Panc1 (cell line): ENCODE measurements around the gene DNAJB13. TPM values are rescaled to one million over a fixed set of nuclear protein-coding genes. Genes with fewer than 3 reads are reported as not detected.
"Not testable (repeated sequence)": the region's sequence is repeated elsewhere in the genome, so short reads cannot be mapped to it uniquely, and the experiment has no call there.

Experiments
- ATAC-seq: fragments of 200-7000 bp; cut with Tn5 transposase; 2 replicates; pipeline ENCODE4 v1.9.1; 2020; ENCODE audit warnings: mild to moderate bottlenecking, moderate library complexity
- BruUV-seq: library from RNA; stranded (reverse); fragments of 400-500 nt; replicated peaks from 2 replicates; lab custom pipeline; 2021; lab: Mats Ljungman, UMichigan
- CTCF ChIA-PET: fragments of 300-600 bp; sonication (Branson Sonifier 250); formaldehyde crosslinking; loops from one replicate; lab custom pipeline; 2022; ENCODE audit warnings: antibody characterized with exemption; lab: Charles Lee
- POLR2A ChIA-PET: fragments of 300-600 bp; sonication (Branson Sonifier 250); formaldehyde crosslinking; loops from one replicate; lab custom pipeline; 2022; ENCODE audit warnings: antibody characterized with exemption; lab: Charles Lee
- DNase-seq: peaks from one replicate; pipeline ENCODE4 v3.0.0-alpha.2; 2010; ENCODE audit warnings: low read depth, low spot score
- H3K27ac ChIP-seq: 2 replicates; pipeline ENCODE4 v1.5.1; 2011; ENCODE audit warnings: mild to moderate bottlenecking, low read length, inconsistent platforms
- H3K27me3 ChIP-seq: fragments of 200-500 bp; sonication (Bioruptor generic); 2 replicates; pipeline ENCODE4 v1.6.0; 2014; ENCODE audit warnings: low read length, inconsistent platforms; ENCODE audit not compliant: control insufficient read depth, insufficient read depth
- H3K36me3 ChIP-seq: fragments of 200-500 bp; sonication (Bioruptor generic); 2 replicates; pipeline ENCODE4 v1.5.1; 2014; ENCODE audit warnings: inconsistent platforms, mild to moderate bottlenecking, low read length, moderate library complexity; ENCODE audit not compliant: control insufficient read depth, insufficient read depth
- H3K4me1 ChIP-seq: 2 replicates; pipeline ENCODE4 v1.5.1; 2011; ENCODE audit warnings: inconsistent platforms, mild to moderate bottlenecking, low read length, moderate library complexity; ENCODE audit not compliant: control insufficient read depth, insufficient read depth
- H3K4me3 ChIP-seq, 2 experiments: 2 replicates each; pipeline ENCODE4 v1.5.1; 2011 to 2012; ENCODE audit warnings: low read depth in 2 of 2, low read length in 2 of 2, mild to moderate bottlenecking in 2 of 2, inconsistent platforms in 1 of 2, moderate library complexity in 1 of 2
- H3K9me3 ChIP-seq: fragments of 200-500 bp; sonication (Bioruptor generic); 2 replicates; pipeline ENCODE4 v1.5.1; 2014; ENCODE audit warnings: low read depth, mild to moderate bottlenecking, inconsistent platforms, low read length, moderate library complexity; ENCODE audit not compliant: control insufficient read depth, insufficient read depth
- CTCF ChIP-seq: fragments of 450-650 bp; IDR thresholded peaks from 2 replicates; pipeline ENCODE4 v1.5.1; 2017; ENCODE audit warnings: mild to moderate bottlenecking
- POLR2AphosphoS5 ChIP-seq: IDR thresholded peaks from 2 replicates; pipeline ENCODE4 v1.6.1; 2012; ENCODE audit warnings: mild to moderate bottlenecking, low read depth, low read length, moderate library complexity
- REST ChIP-seq, 2 experiments: IDR thresholded peaks; 2 replicates each; pipeline ENCODE4 v1.6.1; 2011 to 2012; ENCODE audit warnings: low read depth in 2 of 2, control low read depth in 1 of 2, low read length in 1 of 2, mild to moderate bottlenecking in 1 of 2, moderate library complexity in 1 of 2; ENCODE audit not compliant: insufficient read depth in 1 of 2
- SIN3A ChIP-seq: IDR thresholded peaks from 2 replicates; pipeline ENCODE4 v1.6.1; 2012; ENCODE audit warnings: low read depth, mild to moderate bottlenecking, low read length, moderate library complexity, borderline replicate concordance; ENCODE audit not compliant: insufficient read depth
- TCF7L2 ChIP-seq: IDR thresholded peaks from 2 replicates; pipeline ENCODE4 v1.6.1; 2011; ENCODE audit warnings: mild to moderate bottlenecking, low read depth, low read length, inconsistent platforms
- in situ Hi-C: cut with HindIII; loops from 2 replicates; pipeline ENCODE4 v1.10.0; 2016; ENCODE audit warnings: low sequenced_read_pairs, low pct_unique_long_range_greater_than_20kb
- intact Hi-C: fragments of 100-400 bp; cut with micrococcal nuclease; formaldehyde crosslinking; loops from one replicate; pipeline ENCODE4 v1.10.0; 2022; ENCODE audit not compliant: unreplicated experiment
- total RNA-seq: library from RNA; stranded (reverse); gene quantifications from one replicate; pipeline ENCODE4 v1.2.1, GENCODE V29; 2021; ENCODE audit not compliant: unreplicated experiment

Gene DNAJB13
- total RNA-seq, 1 experiment from 2014 or later: not detected

GRCh38 chr11:73932781-73933180 is 18.0 kb upstream of the DNAJB13 start:
- ATAC-seq (no peak), DNase-seq (no peak)
- intact Hi-C loops (loop anchor here (10.0 kb wide), 1 partner anchor 168 kb away; the partner anchor contains the start of gene RAB6A), in situ Hi-C loops (no loop called here)
- Histone ChIP-seq H3K4me3 (no peak overlapping the region), H3K27ac (no peak overlapping the region), H3K36me3 (no peaks in the 10 kb centered on the region), H3K27me3 (no peaks in the 10 kb centered on the region), H3K9me3 (no peaks in the 10 kb centered on the region), H3K4me1 (no peaks in the 10 kb centered on the region)
- no peak for TF ChIP-seq REST (IDR thresholded peaks at IDR 0.05; ENCODE audit: insufficient read depth in 1 of 2, low read depth in 2 of 2, low read length in 1 of 2)
- no peak for TF ChIP-seq SIN3A
- TF ChIP-seq POLR2AphosphoS5: no peak
- TF ChIP-seq CTCF: no peak
- TF ChIP-seq TCF7L2: no peak
- ChIA-PET CTCF (no interaction called here), POLR2A (no interaction called here)
- no TSS peak for BruUV-seq

DNA sequence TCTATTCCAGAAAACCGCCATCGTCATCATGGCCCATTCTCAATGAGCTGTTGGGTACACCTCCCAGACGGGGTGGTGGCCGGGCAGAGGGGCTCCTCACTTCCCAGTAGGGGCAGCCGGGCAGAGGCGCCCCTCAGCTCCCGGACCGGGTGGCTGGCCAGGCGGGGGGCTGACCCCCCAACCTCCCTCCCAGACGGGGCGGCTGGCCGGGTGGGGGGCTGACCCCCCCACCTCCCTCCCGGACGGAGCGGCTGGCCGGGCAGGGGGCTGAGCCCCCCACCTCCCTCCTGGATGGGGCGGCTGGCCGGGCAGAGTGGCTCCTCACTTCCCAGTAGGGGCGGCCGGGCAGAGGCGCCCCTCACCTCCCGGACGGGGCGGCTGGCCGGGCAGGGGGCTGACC is 14.8 kb upstream of the DNAJB13 start:
- in situ Hi-C loops, POLR2A ChIA-PET, BruUV-seq, H3K36me3 ChIP-seq, CTCF ChIA-PET, ATAC-seq, DNase-seq, H3K4me3 ChIP-seq, H3K27ac ChIP-seq, H3K9me3 ChIP-seq, H3K27me3 ChIP-seq, H3K4me1 ChIP-seq: not testable (repeated sequence)
- intact Hi-C loops: loop anchor here (10.0 kb wide), 1 partner anchor 171 kb away; the partner anchor contains the start of gene RAB6A

DNA sequence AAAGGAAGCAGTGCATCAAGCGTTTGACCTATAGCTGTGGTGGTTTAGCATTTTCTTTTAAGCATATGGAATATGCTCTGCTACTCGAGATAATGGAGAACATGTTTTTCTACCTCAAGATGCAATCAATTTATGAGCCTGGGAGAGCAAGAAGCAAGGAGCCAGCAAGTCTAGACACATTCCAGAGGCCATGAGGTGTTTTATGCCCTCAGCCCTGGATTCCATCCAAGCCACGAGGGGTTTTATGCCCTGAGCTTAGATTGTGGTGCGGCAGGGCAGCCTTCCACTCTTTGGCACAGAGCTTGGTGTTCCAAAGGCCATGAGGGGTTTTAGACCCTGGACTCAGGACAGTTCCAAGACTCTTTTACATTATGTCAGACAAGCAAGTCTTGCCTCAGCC is 11.7 kb upstream of the DNAJB13 start:
- ChIA-PET POLR2A (no interaction called here), CTCF (no interaction called here)

More for the DNA sequence above, 11.7 kb upstream of the DNAJB13 start:
- ATAC-seq (no peak), DNase-seq (no peak)
- H3K4me3 ChIP-seq: no peak overlapping the region
- no peak for TF ChIP-seq TCF7L2
- TF ChIP-seq SIN3A: no peak
- TF ChIP-seq CTCF: no peak
- no peak for TF ChIP-seq POLR2AphosphoS5
- no peak for TF ChIP-seq REST (IDR thresholded peaks at IDR 0.05; ENCODE audit: insufficient read depth in 1 of 2, low read depth in 2 of 2, low read length in 1 of 2)
- 0 out of 2 replicates have a peak, but pooled peaks cover 15% of the 10 kb centered on the region for H3K9me3 ChIP-seq
- no peaks in the 10 kb centered on the region for H3K36me3 ChIP-seq
- no TSS peak for BruUV-seq
- H3K27ac ChIP-seq: no peak overlapping the region
- in situ Hi-C loops (no loop called here), intact Hi-C loops (loop anchor here (10.0 kb wide), 1 partner anchor 174 kb away; the partner anchor contains the start of gene RAB6A)
- H3K27me3 ChIP-seq: no peaks in the 10 kb centered on the region
- H3K4me1 ChIP-seq: no peaks in the 10 kb centered on the region
